Stimulated activated CD4-positive, alpha-beta T cell treated with anti-CD3 and anti-CD28 coated beads, TNF-alpha, amount 100 ng/mL, for 4 hours (primary cell): ENCODE data around the gene MRS2.
"Not testable (repeated sequence)": the region's sequence is repeated elsewhere in the genome, so short reads cannot be mapped to it uniquely, and the experiment has no call there.

Source experiments
- DNase-seq, 3 experiments: peaks; one replicate each; pipeline ENCODE4 v3.0.0-alpha.2; 2020; ENCODE audit warnings: low read depth in 3 of 3

Gene MRS2, protein sequence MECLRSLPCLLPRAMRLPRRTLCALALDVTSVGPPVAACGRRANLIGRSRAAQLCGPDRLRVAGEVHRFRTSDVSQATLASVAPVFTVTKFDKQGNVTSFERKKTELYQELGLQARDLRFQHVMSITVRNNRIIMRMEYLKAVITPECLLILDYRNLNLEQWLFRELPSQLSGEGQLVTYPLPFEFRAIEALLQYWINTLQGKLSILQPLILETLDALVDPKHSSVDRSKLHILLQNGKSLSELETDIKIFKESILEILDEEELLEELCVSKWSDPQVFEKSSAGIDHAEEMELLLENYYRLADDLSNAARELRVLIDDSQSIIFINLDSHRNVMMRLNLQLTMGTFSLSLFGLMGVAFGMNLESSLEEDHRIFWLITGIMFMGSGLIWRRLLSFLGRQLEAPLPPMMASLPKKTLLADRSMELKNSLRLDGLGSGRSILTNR

DNA sequence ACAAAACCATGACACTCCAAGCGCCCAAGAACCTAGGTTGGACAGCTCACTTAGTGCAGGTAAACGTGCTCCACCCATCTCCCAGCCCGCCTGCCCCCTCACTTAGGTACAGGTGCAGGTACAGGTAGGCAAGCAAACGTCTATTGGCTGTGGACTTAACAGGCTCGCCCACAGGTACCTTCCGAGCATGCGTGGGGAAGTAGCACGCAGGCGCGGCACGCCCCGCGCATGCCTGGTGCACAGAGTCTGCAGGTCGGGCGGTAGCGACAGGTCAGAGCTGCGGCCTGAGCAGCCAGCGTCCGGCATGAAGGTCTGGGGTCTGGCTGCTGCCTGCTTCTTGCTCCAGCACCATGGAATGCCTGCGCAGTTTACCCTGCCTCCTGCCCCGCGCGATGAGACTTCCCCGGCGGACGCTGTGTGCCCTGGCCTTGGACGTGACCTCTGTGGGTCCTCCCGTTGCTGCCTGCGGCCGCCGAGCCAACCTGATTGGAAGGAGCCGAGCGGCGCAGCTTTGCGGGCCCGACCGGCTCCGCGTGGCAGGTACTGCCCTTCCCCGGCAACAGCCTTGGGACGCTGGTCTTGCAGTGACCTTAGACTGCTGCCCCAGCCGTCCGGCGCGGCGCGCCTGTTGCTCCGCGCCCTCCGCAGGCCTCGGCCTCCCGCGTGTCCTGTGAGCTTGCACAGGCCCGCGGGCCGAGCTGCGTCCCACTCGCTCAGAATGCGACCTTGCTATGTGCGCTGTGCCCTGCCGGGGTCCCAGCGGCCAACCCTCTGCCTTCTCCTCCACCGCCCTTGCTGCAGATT, at the start of gene MRS2:
MRS2 (plus strand) TSS at position 240 of the 804 bp plus-strand sequence; CDS start at position 351, 111 bp downstream.
- DNase-seq: peak; percentile 57 to 69 (median 66)

DNA sequence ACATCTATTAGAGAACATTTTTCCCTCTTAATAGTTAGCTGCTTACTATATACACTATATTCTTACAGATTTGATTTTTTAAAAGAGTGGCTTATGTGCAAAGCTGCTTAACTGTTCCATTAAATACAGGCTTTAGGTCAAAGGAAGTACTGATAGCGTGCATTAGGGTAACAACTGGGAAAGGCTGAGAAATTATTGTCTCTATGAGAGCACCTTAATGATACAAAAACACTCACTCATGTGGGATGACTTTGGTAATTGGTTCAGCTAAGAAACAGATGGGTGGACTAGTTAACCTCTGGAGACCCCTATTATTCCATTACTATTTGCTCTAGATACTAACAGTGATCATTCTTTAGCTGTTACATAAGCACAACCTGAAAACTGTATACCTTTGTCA, 48.9 kb upstream of the MRS2 start:
- no peak for DNase-seq

DNA sequence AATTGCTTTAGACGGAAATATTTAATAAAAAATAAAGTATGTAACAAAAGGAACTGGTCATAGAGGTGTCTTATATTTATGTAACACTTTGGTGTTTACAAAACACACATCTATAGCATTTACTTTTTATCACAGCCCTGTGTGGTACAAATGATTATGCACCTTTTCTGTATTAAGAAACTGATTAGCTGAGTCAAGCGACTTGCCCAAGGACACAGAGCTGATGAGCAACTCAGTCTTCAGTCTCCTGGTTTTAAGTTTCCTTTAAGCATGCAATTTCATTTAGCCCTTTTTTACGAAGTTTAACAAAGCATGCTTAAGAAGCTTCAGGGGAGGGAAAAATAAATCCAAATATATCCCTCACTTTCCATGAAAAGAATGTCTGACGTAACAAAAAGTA, 47.3 kb upstream of the MRS2 start:
- no peak for DNase-seq

DNA sequence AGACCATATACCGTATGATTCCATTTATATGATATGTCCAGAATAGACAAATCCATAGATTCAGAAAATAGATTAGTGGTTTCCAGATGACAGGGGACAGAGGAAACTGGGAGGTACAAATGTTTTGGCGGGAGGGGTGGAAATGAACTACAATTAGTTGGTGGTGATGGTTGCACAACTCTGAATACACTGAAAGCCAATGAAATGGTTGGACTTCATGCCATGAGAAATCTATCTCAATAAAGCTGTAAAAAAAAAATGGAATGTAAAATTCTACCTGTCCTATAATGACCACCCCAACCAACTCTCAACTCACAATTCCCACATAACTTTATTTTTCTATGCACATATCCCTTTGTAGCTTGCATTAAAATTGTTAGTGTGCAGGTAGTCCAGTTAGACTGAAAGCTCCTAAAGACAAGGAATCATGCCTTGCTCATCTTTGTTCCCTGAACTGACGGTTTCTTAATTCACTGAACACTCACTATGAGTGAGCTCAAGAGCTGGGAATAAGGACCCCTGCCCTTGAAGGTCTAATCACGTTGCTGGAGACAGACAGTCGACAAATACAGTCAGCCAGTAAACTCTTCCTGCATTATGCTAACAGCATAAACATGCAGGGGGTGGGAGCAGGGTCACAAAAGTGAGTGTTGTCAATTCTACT, 46.3 kb upstream of the MRS2 start:
- no peak for DNase-seq

DNA sequence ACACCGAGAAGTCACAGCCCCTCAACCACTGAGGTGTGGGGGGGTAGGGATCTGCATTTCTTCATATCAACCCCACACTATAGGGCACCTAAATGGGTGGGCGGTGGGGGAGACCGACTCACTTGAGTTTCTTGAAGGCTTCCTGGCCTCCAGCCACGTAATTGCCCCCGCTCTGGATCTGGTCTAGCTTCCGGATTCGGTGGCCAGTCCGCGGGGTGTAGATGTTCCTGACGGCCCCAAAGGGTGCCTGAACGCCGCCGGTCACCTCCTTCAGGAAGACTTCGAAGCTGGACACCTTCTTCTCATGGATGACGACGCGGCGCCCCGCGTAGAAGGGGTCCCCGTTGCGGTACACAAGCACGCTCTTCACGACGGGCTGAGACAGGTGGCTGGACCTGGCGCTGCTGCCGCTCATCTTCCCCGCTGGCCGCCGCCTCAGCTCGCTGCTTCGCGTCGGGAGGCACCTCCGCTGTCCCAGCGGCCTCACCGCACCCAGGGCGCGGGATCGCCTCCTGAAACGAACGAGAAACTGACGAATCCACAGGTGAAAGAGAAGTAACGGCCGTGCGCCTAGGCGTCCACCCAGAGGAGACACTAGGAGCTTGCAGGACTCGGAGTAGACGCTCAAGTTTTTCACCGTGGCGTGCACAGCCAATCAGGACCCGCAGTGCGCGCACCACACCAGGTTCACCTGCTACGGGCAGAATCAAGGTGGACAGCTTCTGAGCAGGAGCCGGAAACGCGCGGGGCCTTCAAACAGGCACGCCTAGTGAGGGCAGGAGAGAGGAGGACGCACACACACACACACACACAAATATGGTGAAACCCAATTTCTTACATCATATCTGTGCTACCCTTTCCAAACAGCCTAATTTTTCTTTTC, 45.2 kb upstream of the MRS2 start, which contains the start of gene DCDC2:
DCDC2 (minus strand) TSS at position 724 of the 883 bp plus-strand sequence; CDS start at position 415, 309 bp downstream.
- DNase-seq: peak; percentile 9 to 11 (median 10)

DNA sequence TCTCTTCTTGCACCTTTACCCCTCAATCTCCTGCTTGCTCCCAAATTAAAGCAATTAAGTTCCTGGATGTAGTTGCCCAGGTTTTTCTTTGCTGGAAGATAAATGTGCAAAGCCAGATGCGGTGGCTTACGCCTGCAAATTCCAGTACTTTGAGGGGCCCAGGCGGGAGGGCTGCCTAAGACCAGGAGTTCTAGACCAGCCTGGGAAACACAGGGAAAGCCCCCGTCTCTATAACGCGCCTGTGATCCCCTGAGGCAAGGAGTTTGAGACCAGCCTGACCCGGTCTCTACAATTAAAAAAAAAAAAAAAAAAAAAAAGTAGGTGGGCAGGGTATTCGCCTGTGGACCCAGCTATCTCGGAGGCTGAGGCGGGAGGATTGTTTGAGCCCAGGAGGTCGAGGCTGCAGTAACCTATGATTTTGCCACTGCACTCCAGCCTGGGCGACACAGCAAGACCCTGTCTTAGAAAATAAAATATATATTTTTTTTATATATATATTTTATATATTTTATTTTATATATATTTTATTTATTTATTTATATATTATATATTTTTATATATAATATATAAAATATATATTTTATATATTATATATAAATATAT, 44.4 kb upstream of the MRS2 start:
- DNase-seq: no peak

DNA sequence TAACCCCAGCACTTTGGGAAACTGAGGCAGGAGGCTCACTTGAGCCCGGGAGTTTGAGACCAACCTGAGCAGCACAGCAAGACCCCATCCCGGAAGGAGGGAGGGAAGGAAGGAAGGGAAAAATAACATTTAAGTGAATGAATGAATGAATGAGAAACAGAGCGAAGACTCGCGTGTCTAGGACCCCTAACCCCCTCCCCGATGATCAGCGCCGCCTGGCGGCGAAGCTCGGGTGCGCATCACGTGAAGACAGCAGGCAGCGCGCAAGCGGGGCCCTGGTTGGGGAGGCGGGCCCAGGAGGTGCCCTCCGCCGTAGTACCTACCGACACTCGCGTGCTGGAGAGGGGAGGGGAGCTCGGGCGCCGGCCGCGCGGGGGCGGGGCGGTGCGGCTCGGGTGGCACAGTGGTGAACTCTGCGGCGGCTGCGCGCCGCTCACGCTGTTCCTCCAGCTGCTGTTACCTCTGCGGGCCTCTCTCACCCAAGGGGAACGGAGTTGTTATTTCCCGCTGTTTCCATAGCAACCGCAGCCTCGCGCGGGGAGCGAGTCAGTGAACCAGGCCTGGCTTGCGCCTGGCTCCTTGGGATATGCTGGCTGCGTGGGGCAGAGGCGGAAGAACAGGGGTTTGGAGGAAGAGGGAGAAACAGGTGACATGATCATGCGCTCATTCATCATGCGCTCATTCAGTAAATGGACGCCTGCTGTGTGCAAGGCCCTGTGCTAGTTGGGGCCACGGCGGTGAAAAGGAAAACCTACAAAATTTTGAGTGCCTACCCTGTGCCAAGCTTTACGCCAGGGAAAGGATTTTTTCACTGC, 42.9 kb upstream of the MRS2 start:
- DNase-seq: peak; percentile 59 to 72 (median 68)

DNA sequence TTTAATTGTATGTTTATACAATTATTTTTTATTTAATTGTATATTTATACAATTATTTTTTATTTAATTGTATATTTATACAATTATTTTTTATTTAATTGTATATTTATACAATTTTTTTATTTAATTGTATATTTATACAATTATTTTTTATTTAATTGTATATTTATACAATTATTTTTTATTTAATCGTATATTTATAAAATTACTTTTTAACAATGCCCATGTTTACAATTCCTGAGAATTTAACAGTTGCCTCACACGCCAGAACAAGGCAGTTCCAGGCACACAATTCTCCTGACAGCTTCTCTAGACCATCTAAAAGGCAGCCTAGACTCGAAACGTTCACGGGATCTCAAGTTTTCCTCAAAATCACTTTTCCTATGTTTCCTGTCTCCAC, 40.4 kb upstream of the MRS2 start:
- not testable (repeated sequence) for DNase-seq

DNA sequence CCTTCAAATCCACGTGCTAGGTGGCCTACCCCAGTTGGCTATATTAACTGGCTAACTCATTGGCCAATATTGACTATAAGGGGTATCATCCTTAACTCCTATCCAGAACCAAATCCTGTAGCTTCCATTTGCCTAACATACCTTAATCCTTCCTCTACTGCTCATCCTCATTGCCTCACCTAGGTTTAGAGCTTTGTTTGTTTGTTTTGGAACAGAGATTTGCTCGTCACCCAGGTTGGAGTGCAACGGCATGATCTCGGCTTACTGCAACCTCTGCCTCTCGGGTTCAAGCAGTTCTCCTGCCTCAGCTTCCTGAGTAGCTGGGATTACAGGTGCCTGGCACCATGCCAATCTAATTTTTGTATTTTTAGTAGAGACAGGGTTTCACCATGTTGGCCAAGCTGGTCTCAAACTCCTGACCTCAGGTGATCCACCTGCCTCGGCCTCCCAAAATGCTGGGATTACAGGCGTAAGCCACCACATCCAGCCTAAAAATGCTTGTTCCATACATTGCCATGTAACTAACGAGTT, 37.6 kb upstream of the MRS2 start:
- DNase-seq: not testable (repeated sequence)

DNA sequence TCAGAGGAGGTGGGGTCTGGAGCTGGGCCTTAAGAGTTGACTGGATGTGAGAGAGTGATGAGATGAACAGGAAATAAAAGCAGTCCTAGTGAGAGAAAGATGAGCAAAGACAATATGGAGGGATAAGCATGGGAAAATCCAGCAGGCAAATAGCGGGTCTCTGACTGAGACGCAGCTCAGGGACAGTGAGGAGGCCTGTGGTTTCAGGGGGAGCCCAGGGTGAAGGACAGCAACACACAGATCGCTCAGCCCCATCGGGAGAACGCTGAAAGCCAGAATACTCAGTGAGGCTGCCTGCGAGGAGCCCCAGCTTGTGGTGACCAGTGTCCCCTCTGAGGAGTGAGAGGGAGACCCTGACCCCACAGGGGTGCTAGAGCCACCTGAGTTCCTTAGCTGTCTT, 28.1 kb upstream of the MRS2 start:
- no peak for DNase-seq

DNA sequence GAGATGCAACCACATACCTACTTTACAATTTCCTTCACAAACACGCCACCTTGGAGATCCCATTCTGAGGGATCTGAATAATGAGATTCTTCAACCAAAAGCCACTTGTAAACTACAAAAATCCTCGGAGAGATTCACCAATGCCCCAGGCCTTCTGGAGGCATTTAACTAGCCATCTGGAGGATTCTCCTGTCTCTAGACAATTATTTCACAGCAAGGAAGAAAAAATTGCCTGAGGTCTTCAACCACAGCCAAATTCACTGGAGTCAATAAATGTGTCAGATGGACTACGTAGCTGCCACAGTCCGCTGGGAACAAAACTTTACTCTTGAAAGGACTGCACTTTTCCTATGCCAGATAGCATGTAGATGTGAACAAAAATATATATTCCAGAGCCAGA, 25.9 kb upstream of the MRS2 start:
- no peak for DNase-seq

DNA sequence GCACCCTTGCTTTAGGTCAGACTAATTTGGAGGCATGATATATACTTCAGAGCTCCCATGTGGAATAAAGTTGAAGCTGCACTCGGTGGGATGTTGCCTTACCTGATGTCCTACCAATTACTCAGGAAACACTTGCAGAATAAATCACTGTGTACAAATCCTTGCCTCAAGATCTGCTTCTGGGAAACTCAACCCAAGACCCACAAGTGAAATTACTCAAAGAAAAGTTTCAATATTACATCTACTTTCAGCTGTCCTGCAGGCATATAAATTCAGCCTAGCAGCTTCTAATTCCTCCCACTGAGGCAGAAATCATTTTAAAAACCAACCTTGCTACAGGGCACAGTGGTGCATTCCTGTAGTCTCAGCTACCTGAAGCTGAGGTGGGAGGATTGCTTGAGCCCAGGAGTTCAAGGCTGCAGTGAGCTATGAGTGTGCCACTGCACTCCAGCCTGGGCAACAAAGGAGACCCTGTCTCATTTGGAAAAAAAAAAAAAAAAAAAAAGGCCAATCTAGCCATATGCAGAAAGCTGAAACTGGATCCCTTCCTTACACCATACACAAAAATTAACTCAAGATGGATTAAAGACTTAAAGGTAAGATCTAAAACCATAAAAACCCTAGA, 24.2 kb upstream of the MRS2 start:
- no peak for DNase-seq

DNA sequence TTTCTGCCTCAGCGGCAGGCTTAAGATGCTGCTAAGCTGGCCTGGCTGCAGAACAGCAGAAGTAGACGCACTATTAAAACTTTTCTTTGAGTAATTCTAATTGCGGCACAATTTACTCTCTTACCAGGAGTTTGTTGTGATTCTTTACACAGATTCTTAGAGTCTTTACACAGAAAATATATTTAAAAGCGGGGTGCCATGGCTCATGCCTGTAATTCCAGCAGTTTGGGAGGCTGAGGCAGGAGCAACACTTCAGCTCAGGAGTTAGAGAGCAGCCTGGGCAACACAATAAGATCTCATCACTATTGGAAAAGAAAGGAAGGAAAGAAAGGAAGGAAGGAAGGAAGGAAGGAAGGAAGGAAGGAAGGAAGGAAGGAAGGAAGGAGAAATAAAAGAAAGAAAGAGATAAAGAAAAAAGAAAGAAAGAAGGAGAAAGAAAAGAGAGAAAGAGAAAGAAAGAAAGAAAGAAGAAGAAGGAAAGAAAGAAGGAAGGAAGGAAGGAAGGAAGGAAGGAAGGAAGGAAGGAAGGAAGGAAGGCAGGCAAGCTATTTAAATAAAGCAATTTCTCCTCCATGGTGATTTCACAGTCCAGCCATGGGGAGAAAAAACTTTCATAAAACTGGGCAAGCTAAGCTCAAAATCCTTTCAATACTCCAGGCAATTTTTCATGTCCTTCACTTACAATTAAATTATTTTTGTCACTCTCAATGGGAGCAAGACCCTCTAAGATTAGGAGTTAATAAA, 21.1 kb upstream of the MRS2 start:
- DNase-seq: no peak

DNA sequence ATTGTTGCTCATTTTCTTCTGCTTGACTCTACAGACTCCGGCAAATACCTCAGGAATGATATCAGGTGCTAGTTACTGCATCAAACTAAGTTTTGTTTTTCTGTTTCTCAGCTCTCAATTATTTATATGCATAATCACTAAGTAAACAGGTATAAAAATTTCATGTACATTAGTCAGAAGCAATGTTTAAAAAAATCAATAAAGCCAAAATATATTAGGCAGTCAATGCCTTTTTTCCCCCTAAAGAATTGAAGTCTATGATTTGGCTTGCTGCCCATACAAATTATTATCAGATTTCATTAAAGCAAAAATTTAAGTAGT, 20.6 kb upstream of the MRS2 start:
- no peak for DNase-seq

DNA sequence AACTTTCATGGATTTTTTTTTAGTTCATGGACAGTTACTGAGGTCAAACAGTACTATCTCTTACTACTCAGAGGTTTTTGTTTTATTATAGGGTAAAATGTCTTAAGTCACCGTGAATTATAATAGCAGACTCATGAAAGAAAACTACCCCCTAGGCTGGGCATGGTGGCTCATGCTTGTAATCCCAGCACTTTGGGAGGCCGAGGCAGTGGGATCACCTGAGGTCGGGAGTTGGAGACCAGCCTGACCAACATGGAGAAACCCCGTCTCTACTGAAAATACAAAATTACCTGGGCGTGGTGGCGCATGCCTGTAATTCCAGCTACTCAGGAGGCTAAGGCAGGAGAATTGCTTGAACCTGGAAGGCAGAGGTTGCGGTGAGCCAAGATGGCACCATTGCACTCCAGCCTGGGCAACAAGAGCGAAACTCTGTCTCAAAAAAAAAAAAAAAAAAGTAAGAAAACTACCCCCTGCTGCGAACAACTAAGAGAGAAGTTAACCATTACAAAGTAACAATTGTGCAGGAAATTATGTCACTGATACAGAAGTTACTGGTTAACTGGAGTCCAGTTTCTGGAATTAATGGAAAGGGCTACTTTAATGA, 19.7 kb upstream of the MRS2 start:
- not testable (repeated sequence) for DNase-seq

DNA sequence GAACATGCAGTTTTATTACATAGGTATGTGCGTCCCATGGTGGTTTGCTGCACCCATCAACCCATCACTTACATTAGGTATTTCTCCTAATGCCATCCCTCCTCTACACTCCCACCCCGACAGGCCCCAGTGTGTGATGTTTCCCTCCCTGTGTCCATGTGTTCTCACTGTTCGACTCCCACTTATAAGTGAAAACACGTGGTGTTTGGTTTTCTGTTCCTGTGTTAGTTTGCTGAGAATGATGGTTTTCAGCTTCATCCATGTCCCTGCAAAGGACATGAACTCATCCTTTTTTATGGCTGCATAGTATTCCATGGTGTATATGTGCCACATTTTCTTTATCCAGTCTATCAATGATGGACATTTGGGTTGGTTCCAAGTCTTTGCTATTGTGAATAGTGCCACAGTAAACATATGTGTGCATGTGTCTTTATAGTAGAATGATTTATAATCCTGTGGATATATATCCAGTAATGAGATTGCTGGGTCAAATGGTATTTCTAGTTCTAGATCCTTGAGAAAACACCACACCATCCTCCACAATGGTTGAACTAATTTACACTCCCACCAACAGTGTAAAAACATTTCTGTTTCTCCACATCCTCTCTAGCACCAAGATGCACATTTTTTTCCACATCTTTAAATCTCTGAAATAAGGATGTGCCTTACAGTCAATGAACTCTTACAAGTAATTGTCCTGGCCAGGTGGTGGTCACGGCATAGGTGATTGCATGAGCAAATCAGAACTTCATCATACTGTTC, 18.2 kb upstream of the MRS2 start:
- not testable (repeated sequence) for DNase-seq

DNA sequence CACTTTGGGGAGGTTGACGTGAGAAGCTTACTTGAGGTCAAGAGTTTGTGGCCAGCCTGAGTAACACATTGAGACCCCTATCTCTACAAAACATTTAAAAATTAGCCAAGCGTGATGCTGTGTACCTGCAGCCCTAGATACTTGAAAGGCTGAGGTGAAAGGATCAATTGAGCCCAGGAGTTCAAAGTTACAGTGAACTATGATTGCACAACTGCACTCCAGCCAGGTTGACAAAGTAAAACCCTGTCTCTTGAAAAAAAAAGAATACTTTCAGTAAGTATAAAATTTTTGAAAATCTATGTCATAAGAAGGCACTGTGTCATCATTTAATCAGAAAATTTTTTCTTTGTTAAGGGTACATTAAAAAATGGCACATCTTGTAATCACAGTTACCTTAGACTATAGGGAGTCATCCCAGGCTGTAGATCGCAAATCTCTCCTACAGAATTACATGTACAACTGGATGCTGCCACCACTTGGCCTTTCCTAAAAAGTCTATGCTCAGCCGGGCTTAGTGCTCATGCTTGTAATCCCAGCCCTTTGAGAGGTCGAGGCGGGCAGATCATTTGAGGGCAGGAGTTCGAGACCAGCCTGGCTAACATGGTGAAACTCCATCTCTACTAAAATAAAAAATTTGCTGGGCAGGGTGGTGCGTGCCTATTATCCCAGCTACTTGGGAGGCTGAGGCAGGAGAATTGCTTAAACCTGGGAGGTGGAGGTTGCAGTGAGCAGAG, 17.0 kb upstream of the MRS2 start:
- no peak for DNase-seq
